Measurements from ENCODE around the gene CSF1.
"Not testable (repeated sequence)": the region's sequence is repeated elsewhere in the genome, so short reads cannot be mapped to it uniquely, and the experiment has no call there.

Gene CSF1, protein sequence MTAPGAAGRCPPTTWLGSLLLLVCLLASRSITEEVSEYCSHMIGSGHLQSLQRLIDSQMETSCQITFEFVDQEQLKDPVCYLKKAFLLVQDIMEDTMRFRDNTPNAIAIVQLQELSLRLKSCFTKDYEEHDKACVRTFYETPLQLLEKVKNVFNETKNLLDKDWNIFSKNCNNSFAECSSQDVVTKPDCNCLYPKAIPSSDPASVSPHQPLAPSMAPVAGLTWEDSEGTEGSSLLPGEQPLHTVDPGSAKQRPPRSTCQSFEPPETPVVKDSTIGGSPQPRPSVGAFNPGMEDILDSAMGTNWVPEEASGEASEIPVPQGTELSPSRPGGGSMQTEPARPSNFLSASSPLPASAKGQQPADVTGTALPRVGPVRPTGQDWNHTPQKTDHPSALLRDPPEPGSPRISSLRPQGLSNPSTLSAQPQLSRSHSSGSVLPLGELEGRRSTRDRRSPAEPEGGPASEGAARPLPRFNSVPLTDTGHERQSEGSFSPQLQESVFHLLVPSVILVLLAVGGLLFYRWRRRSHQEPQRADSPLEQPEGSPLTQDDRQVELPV

DNA sequence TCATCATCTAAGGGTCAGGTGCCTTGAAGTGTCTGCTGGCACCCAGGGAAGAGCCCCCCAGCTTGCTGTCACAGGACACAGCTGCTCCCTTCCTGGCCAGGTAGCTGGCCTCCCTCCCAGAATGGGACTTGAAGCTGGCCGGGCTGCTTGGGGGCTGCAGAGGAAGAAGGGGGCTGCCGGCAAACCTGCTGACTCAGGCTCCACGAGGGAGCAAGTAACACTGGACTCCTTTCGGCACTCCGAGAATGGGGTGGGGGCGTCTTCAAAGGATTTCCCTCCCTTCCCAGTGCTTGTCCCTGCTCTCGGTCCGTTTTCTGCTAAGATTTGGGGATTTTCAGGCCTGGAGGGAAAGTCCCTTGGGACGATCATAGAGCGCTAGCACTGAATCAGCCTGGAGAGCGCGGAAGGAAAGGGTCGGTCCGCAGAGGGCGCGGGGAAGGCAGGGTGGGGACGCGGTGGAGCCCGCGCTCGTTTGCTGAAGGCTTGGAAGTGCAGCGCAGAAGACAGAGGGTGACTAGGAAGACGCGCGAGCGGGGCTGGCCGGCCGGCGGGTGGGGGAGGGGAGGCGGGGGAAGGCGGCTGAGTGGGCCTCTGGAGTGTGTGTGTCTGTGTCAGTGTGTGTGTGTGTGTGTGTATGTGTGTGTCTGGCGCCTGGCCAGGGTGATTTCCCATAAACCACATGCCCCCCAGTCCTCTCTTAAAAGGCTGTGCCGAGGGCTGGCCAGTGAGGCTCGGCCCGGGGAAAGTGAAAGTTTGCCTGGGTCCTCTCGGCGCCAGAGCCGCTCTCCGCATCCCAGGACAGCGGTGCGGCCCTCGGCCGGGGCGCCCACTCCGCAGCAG lies at the start of gene CSF1:
TSS of gene CSF1 (plus strand) at position 727 of the 840 bp plus-strand sequence. CDS start 175 bp downstream, outside the sequence.
- DNase-seq: no peak

GRCh38 chr1:109861616-109862015 lies 49.0 kb upstream of the CSF1 start:
- not testable (repeated sequence) for DNase-seq

DNA sequence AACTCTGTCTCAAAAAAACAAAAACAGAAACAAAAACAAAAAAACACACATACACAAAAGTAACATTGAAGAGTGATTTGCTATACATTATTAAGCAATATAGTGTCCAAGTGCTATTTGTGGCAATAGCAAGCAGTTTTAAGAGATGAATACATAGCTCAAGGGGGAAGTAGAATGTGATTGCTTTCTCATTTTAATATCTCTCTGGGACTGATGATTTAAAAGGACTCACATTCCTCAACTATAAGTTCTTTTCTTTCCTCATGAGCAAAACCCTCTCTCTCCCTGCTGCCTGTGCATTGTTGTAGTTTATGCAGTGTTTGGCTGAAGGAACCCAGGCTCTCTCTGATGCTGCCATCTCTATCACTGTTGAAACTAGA lies 47.0 kb upstream of the CSF1 start:
- DNase-seq: no peak

- no peak for DNase-seq
Observed at GRCh38 chr1:109864047-109864822, 46.4 kb upstream of the CSF1 start.

- DNase-seq: no peak
Observed at GRCh38 chr1:109864930-109865612, 45.6 kb upstream of the CSF1 start.

DNA sequence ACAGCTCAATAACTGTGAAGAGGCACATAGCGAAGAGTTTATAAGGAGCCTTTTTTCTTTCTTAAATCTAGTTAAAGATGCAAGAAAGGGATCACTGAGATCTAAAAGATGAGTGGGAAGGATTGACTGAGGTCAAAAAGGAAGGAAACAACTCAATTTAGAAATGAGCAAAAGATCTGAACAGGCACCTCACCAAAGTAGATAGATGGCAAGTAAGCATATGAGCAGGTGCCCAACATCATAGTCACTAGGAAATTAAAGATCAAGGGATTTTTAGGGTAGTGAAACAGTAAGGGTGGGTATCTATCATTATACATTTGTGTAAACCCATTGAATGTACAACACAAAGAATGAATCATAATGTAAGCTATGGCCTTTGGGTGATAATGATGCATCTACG lies 44.6 kb upstream of the CSF1 start:
- DNase-seq: no peak

DNA sequence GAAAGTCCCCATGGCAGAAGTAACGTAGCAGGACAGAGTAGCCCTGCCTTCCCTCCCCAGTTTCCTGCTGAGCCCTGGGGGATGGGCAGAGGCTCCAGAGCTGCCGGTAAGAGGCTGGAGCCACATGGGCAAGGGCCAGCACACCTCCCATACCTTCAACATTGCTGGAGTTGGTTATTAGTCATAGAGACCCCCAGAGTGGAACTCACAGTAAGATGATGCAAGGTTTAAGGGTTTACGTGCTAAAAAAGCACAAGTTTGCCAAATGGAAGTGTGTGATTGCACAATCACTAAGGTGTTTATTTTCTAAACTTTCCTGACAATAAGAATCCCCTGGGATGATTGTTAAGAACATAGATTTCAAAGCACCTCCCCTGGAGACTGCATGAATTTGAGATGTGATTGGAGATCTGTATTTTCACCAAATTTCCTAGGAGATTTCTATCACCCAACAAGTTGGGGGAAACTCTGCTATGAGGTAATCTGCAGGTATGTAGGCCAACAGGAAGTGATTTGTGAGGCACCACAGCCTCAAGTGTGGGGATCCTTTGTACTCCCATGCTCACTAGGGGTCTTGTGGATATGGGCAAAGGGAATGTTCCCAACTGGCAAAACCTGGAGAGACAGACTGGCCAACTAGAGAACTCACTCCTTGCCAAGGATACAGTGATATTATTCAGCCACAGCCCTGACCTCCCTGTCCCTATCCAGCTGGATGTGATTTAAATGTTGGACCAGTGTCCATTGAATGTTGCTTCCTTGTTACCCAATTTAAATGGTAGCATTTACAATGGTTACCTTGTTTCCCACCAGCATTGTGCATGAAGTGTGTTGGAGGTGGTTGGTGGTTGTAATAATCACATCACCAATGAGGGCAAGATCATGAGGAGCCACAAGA lies 37.1 kb upstream of the CSF1 start:
- no peak for DNase-seq

DNA sequence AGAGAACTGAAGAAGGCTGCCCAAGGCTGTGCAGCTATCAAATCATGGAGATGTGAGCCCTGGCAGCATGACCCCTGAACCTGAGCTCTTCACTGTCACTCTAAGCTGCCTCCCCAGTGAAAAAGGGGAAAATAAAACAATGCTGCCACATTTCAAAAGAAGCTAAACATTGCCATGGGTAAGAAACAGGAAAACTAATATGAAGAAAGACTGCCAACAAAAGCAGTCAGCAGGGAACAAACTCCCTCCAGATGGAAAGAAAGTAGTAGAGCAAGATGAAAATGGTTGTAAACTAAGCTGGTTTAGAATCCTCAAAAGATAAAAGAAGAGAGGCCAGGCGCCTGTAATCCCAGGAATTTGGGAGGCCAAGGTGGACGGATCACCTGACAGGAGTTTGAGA lies 36.2 kb upstream of the CSF1 start:
- no peak for DNase-seq

- DNase-seq: no peak
Observed at GRCh38 chr1:109875874-109876273, 34.8 kb upstream of the CSF1 start.

DNA sequence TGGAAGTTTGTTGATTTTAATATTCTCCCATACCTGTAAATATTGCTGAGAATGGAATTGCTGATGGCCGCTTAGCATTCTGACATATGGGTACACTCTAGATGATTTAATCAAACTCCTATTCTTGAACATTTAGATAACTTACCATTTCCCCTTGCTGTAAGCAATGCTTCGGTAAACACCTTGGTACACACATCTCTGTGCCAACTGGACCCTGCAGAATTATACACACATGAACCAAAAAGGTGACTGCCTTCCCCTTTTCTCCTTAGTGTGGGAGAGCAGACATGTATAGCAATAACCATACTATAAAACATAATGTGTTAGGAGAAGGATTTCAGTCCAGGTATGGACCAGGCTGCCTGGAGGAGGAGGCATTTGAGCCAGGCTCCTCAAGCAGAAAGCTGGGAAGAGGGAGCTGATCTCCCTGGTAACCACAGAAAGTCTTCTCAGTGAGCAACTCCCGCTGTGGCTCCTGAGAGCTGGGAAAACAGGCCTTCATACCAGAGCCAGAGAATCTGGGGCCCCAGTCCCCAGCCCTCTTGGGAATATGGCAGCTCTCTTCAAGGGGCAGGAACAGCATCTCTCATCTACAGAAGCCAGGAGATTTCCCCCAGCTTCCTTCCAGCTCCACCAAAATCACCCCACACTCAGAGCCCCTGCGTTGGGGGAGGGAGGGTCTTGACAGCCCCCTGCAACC lies 33.9 kb upstream of the CSF1 start:
- no peak for DNase-seq

- no peak for DNase-seq
Observed at GRCh38 chr1:109877317-109877771, 33.3 kb upstream of the CSF1 start.

DNA sequence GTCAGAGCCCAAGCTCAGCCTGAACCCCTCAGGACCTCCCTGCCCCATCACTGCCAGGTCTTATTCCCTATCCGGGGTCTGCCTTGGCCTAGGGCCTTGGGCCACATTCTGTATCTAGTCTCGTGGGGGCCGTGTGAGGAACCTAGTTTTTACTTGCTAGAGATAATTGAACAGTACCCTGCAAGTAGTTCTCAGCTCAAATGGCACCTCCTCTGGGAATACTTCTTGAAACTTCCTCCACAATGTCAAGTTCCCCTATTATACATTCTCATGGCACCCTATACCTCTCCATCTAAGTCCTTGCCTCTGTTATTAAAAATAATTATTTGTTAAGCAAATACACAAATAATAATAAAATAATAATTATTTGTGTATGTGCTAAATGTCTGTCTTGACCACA lies 32.9 kb upstream of the CSF1 start:
- DNase-seq: no peak

GRCh38 chr1:109878531-109879104 lies 32.0 kb upstream of the CSF1 start:
- DNase-seq: no peak

- DNase-seq: not testable (repeated sequence)
Observed at GRCh38 chr1:109879371-109879770, 31.3 kb upstream of the CSF1 start.

- DNase-seq: no peak
Observed at GRCh38 chr1:109879881-109880525, 30.6 kb upstream of the CSF1 start.

GRCh38 chr1:109880971-109881894 lies 29.4 kb upstream of the CSF1 start:
- no peak for DNase-seq

DNA sequence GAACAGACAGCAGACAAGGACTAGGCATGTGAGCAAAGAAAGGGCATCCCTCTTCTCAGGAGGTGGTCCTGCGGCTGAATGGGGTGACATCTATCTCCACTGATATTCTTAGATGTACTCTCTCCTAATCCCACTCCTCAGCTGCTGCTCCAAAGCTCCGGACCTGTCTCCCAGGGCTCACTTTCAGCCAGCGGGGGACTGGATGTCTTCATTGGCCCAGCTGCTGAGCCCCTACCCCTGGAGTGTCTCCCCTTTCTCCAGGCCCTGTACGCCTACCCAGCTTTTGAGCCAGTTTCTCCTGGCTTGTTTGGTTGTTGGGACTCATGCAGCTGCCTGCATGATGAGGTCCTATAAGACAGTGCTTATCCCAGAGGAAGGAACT lies 28.8 kb upstream of the CSF1 start:
- DNase-seq: no peak
